ENCODE results near the gene APOOL.
"Not testable (repeated sequence)": the region's sequence is repeated elsewhere in the genome, so short reads cannot be mapped to it uniquely, and the experiment has no call there.

The APOOL gene, protein sequence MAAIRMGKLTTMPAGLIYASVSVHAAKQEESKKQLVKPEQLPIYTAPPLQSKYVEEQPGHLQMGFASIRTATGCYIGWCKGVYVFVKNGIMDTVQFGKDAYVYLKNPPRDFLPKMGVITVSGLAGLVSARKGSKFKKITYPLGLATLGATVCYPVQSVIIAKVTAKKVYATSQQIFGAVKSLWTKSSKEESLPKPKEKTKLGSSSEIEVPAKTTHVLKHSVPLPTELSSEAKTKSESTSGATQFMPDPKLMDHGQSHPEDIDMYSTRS

DNA sequence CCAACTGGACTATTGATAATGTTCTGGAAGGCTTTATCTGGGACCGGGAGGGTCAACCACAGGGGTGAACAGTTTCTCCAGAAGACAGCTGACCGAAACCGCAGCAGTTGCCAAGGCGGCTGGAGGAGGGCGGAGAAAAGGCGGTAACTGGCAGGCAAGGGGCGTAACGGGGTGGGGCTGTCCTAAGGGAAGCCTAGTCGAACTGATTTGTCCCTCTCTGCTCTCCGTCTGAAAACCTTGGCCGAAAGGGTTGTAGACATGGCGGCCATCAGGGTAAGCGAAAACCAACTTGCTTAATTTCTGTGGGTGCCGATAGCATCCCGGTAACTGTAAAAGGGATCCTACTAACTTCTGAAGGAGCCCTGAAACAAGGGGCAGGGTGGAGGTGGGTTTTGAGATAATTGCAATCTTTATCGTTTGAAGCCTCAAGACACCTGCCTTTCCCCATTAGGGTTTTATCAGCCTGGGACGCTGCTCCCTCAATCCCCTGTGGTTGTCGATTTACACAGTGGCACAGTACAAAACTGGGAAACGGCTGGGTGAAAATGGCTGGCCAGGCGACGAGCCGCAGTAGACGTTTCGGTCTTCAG is at the start of gene APOOL:
APOOL (plus strand) TSS at position 223 of the 590 bp plus-strand sequence; CDS start at position 259, 36 bp downstream.
- H3K4me1 Mint-ChIP-seq = peaks cover 30% of the 10 kb centered on the region
- H3K9me3 Mint-ChIP-seq = no peaks in the 10 kb centered on the region
- H3K27ac Mint-ChIP-seq = peak within 1 kb of the TSS; percentile 82
- no peaks in the 10 kb centered on the region for H3K27me3 Mint-ChIP-seq
- peak within 1 kb of the TSS; percentile 89 for H3K4me3 Mint-ChIP-seq
- no peaks in the 10 kb centered on the region for H3K36me3 Mint-ChIP-seq
- ATAC-seq = peak; percentile 99

DNA sequence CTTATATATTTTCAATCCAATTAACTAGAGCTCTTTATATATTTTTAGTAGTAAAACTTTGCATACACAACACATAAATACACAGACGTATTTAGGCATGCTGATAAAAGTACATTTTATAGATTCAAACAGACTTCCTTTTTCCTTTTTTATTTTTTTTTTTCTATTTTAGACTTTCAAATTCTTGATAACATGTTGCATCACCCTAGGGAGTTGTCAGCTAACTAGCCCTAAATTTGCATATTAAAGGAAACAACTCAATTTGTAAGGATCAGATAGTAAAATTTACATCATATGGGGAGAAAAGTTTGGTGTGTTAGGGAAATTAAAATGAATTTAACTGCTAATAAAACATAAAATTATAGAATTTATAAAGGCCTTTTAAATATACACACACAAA is 47.4 kb upstream of the APOOL start:
- Mint-ChIP-seq H3K9me3 (no peaks in the 10 kb centered on the region), H3K27ac (no peak overlapping the region), H3K4me1 (no peaks in the 10 kb centered on the region), H3K4me3 (no peak overlapping the region), H3K27me3 (no peaks in the 10 kb centered on the region), H3K36me3 (no peaks in the 10 kb centered on the region)
- no peak for ATAC-seq

DNA sequence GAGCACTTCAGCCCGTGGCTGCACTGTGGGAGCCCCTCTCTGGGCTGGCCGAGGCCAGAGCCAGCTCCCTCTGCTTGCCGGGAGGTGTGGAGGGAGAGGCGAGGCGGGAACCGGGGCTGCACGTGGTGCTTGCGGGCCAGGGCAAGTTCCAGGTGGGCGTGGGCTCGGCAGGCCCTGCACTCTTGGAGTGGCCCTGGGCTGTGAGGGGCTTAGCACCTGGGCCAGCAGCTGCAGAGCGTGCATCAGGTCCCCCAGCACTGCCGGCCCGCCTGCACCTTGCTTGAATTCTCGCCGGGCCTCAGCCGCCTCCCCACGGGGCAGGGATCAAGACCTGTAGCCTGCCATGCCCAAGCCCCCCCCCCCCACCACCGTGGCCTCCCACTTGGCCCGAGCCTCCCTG is 28.9 kb upstream of the APOOL start:
- H3K4me3 Mint-ChIP-seq = no peak overlapping the region
- no peak for ATAC-seq
- H3K36me3 Mint-ChIP-seq = no peaks in the 10 kb centered on the region
- H3K27ac Mint-ChIP-seq = no peak overlapping the region
- H3K4me1 Mint-ChIP-seq = no peaks in the 10 kb centered on the region
- H3K27me3 Mint-ChIP-seq = no peaks in the 10 kb centered on the region
- H3K9me3 Mint-ChIP-seq = peaks cover 6% of the 10 kb centered on the region

DNA sequence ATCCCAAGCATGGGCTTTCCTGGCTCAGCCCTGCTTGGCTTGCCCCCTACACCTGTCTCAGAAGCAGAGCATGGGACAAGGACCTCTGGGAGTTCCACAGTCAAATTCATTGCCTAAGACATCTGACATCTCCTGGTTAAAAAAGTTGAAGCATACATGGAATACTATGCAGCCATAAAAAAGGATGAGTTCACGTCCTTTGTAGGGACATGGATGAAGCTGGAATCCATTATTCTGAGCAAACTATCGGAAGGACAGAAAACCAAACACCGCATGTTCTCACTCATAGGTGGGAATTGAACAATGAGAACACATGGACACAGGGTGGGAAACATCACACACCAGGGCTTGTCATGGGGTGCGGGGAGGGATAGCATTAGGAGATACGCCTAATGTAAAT is 11.9 kb upstream of the APOOL start:
- not testable (repeated sequence) for H3K9me3 Mint-ChIP-seq, H3K36me3 Mint-ChIP-seq, H3K27ac Mint-ChIP-seq, H3K4me1 Mint-ChIP-seq, ATAC-seq, H3K4me3 Mint-ChIP-seq
- peaks cover 18% of the 10 kb centered on the region for H3K27me3 Mint-ChIP-seq

DNA sequence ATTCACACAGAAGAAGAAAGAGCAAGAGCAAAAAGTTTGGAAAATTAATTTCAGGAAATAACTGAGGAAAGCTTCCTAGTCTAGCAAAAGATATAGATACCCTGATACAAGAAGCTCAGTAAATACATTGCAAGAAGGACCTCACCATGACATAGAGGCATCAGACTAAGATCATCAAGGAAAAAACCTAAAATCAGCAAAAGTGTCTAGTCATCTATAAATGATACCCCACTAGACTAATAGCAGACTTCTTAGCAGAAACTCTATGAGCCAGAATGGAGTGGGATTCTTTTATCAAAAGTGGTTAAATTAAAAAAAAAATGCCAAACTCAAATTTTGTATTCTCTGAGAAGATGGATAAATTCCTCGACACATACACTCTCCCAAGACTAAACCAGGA is 10.5 kb upstream of the APOOL start:
- Mint-ChIP-seq H3K4me1 (no peaks in the 10 kb centered on the region), H3K4me3 (no peak overlapping the region), H3K27me3 (peaks cover 18% of the 10 kb centered on the region), H3K27ac (no peak overlapping the region), H3K36me3 (no peaks in the 10 kb centered on the region), H3K9me3 (no peaks in the 10 kb centered on the region)
- ATAC-seq = no peak

DNA sequence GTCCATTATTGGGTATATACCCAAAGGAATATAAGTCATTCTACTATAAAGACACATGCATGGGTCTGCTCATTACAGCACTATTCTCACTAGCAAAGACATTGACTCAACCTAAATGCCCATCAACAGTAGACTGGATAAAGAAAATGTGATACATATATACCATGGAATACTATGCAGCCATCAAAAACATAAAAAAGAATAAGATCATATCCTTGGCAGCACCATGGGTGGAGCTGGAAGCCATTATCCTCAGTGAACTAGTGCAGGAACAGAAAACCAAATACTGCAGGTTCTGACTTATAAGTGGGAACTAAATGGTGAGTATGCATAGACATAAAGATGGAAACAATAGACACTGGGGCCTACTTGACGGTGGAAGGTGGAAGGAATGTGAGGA is 2.3 kb upstream of the APOOL start:
- Mint-ChIP-seq H3K27ac (no peak overlapping the region), H3K27me3 (no peaks in the 10 kb centered on the region), H3K4me3 (no peak overlapping the region), H3K9me3 (no peaks in the 10 kb centered on the region), H3K4me1 (peaks cover 10% of the 10 kb centered on the region), H3K36me3 (no peaks in the 10 kb centered on the region)
- no peak for ATAC-seq

DNA sequence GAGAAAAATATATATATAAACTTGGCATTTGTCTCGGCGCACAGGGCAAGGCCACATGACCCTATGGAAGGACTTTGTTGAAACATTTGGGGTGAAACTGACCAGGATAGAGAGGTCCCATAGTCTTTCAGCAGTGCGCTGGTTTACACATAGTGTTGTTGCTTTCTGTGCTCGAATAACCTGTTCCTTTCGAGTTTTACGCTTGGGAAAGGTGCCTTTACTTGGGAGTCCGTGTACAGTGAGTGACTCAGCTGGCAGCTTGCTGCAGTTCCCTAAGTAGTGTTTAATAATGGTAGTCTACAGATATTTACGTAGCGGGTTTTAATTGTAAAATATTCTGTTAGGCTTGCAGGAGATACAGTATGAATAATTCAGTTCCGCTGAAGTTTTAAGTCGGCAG is 578 bp downstream of the APOOL start:
- Mint-ChIP-seq H3K27ac (peak overlapping the region; percentile 82), H3K9me3 (no peaks in the 10 kb centered on the region), H3K4me1 (peaks cover 34% of the 10 kb centered on the region), H3K36me3 (no peaks in the 10 kb centered on the region), H3K4me3 (peak overlapping the region; percentile 89), H3K27me3 (no peaks in the 10 kb centered on the region)
- ATAC-seq = no peak

DNA sequence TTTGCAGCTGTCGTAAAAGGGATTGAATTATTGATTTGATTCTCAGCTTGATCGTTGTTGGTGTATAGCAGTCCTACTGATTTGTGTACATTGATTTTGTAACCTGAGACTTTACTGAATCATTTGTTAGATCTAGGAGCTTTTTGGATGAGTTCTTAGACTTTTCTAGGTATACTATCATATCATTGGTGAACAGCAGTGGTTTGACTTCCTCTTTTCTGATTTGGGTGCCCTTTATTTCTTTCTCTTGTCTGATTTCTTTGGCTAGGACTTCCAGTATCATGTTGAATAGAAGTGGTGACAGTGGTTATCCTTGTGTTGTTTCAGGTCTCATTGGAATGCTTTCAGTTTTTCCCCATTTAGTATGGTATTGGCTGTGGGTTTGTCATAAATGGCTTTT is 8.4 kb downstream of the APOOL start:
- H3K27ac Mint-ChIP-seq = no peak overlapping the region
- peaks cover 7% of the 10 kb centered on the region for H3K9me3 Mint-ChIP-seq
- no peak overlapping the region for H3K4me3 Mint-ChIP-seq
- H3K36me3 Mint-ChIP-seq = peaks cover 29% of the 10 kb centered on the region
- peaks cover 45% of the 10 kb centered on the region for H3K4me1 Mint-ChIP-seq
- no peaks in the 10 kb centered on the region for H3K27me3 Mint-ChIP-seq
- ATAC-seq = no peak

DNA sequence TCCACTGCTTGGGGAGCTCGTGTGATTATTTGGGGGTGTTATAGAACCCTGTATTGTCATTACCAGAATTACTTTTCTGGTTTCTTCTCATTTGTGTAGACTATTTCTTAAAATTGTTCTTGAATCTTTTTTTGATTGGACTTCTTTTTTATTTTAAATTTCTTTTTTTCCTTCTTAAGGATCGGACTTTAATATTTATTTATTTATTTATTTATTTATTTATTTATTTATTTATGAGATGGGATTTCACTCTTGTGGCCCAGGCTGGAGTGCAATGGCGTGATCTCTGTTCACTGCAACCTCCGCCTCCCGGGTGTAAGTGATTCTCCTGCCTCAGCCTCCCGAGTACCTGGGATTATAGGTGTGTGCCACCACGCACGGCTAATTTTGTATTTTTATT is 11.7 kb downstream of the APOOL start:
- not testable (repeated sequence) for H3K4me3 Mint-ChIP-seq, H3K9me3 Mint-ChIP-seq, H3K27me3 Mint-ChIP-seq, H3K27ac Mint-ChIP-seq, ATAC-seq
- peaks cover 27% of the 10 kb centered on the region for H3K4me1 Mint-ChIP-seq
- H3K36me3 Mint-ChIP-seq = peaks cover 38% of the 10 kb centered on the region

DNA sequence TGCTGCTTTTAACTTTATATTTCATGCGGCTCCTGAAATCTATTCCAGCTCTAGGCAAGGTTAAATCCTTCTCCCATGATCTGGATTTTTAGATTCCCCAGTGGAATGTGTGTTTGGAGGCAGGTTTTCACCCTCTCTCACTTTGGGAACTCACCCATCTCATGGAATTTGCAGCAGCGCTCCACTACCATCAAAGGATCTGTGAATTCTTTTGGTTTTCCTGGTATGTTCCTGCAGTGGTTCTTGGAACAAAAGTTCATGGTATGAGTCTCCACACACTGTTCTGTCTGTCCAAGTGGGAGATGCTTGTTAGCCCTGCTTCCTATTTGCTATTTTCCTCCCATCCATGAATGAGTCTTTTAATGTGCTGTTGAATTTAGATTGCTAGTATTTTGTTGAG is 14.0 kb downstream of the APOOL start:
- no peak overlapping the region for H3K27ac Mint-ChIP-seq
- no peak for ATAC-seq
- H3K4me1 Mint-ChIP-seq = peaks cover 23% of the 10 kb centered on the region
- H3K36me3 Mint-ChIP-seq = peaks cover 32% of the 10 kb centered on the region
- no peak overlapping the region for H3K4me3 Mint-ChIP-seq
- H3K27me3 Mint-ChIP-seq = no peaks in the 10 kb centered on the region
- H3K9me3 Mint-ChIP-seq = peaks cover 3% of the 10 kb centered on the region

DNA sequence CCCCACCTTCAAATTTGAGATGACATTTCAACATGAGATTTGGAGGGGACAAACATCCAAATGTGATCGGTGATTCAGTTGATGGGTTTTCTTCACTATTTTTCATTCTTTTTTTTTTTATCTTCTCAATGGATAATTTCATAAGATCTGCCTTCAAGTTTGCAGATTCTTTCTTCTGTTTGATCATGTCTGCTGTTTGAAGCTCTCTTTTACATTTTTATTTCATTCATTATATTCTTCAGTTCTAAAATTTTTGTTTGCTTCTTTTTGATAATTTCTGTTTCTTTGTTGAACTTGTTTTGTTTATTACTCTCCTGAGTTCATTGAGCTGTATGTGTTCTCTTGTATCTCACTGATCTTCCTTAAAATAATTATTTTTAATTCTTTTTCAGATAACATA is 14.8 kb downstream of the APOOL start:
- H3K4me1 Mint-ChIP-seq = peaks cover 16% of the 10 kb centered on the region
- no peak overlapping the region for H3K27ac Mint-ChIP-seq
- H3K36me3 Mint-ChIP-seq = peaks cover 25% of the 10 kb centered on the region
- H3K4me3 Mint-ChIP-seq = no peak overlapping the region
- H3K9me3 Mint-ChIP-seq = peaks cover 3% of the 10 kb centered on the region
- no peaks in the 10 kb centered on the region for H3K27me3 Mint-ChIP-seq
- no peak for ATAC-seq

DNA sequence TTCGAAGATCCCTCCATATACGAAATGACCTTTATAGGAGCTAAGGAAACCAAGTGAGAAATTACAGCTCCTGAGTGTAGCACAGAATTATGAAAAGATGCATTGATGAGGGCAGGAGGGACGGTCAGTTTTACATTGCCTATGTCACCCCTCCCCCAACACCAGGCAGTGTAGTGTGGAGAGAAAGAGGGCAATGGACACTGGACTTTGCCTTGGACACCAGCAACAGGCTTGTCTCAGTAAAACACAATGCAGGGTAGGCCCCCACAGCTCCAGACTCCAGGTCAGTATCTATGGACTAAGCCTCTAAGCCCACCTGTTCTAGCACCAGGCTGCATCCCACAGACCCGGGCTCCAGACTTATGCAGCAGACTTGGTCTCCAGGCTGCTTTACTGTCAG is 16.5 kb downstream of the APOOL start:
- H3K27ac Mint-ChIP-seq = no peak overlapping the region
- H3K4me1 Mint-ChIP-seq = peaks cover 8% of the 10 kb centered on the region
- ATAC-seq = no peak
- no peaks in the 10 kb centered on the region for H3K27me3 Mint-ChIP-seq
- H3K9me3 Mint-ChIP-seq = peaks cover 3% of the 10 kb centered on the region
- H3K36me3 Mint-ChIP-seq = peaks cover 25% of the 10 kb centered on the region
- no peak overlapping the region for H3K4me3 Mint-ChIP-seq

DNA sequence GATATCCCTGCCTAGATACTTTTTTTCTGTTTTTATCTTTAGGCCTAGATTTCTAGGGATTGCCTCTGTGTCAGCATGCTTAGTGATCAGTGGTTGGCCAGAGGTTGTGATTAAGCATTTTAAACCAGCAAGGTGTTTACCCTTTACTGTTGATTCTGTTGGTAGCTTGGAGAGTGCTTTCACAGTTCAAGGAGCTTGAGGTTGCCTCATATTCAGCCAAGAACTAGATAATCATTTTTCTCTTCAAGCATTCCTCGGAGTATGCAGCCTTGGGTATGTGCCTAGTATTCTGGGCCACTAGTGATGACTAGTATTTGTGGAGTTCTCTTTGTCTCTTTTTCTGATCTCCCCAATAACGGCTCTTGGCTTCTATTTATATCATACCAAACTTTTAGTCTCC is 20.4 kb downstream of the APOOL start:
- no peak overlapping the region for H3K27ac Mint-ChIP-seq
- no peak overlapping the region for H3K4me3 Mint-ChIP-seq
- H3K36me3 Mint-ChIP-seq = peaks cover 17% of the 10 kb centered on the region
- no peaks in the 10 kb centered on the region for H3K9me3 Mint-ChIP-seq
- no peak for ATAC-seq
- peaks cover 8% of the 10 kb centered on the region for H3K4me1 Mint-ChIP-seq
- no peaks in the 10 kb centered on the region for H3K27me3 Mint-ChIP-seq

DNA sequence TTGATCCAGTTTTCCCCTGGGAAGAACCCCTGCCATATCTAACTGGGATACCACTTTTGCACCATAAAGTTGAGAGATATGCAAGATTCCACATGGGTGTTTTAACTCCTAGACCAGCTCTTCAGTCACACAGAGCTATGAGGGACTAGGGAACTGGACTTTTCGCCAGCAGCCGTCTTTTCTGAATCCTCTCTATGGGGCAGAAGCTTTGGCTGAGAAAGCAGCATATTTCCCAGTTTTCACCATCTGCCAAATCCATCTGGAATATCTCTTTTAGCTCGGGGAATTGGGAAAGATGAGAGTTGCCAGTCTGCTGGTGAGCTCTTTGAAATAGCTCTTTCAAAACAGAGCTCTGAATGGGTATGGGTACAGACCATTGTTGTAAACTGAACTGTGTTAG is 20.9 kb downstream of the APOOL start:
- Mint-ChIP-seq H3K4me1 (peaks cover 8% of the 10 kb centered on the region), H3K4me3 (no peak overlapping the region), H3K36me3 (peaks cover 16% of the 10 kb centered on the region), H3K9me3 (no peaks in the 10 kb centered on the region), H3K27me3 (no peaks in the 10 kb centered on the region), H3K27ac (no peak overlapping the region)
- no peak for ATAC-seq

DNA sequence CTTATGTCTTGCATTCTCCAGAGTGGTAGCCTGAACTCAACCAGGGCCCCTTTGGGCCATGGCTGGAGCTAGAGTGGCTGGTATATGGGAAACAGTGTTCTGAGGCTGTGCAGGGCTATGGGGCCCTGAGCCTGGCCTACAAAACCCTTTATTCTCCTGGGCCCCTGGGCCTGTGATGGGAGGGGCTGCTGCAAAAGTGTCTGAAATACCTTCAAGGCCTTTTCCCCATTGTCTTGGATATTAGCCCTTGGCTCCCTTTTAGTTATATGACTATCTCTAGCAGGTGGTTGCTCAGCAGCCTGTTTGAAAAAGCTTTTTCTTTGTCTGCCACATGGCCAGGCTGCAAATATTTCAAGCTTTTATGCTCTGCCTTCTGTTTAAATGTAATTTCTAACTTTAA is 22.5 kb downstream of the APOOL start:
- Mint-ChIP-seq H3K36me3 (peaks cover 16% of the 10 kb centered on the region), H3K27me3 (no peaks in the 10 kb centered on the region), H3K9me3 (no peaks in the 10 kb centered on the region), H3K27ac (no peak overlapping the region), H3K4me3 (no peak overlapping the region), H3K4me1 (peaks cover 8% of the 10 kb centered on the region)
- no peak for ATAC-seq

DNA sequence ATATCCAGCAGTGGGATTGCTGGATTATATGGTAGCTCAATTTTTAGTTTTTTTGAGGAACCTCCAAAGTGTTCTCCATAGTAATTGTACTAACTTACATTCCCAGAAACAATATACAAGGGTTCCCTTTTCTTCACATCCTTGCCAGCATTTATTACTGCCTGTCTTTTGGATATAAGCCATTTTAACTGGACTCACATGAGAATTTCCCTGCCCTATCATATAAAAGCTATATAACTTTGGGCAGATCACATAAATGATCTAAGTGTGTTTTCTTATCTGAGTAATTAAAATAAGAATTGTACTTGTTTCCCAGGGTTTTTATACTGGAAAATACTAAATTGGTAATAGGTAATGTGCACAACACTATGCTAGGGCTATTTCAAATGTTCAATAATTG is 25.4 kb downstream of the APOOL start:
- Mint-ChIP-seq H3K27me3 (no peaks in the 10 kb centered on the region), H3K27ac (no peak overlapping the region), H3K36me3 (peaks cover 7% of the 10 kb centered on the region), H3K4me3 (no peak overlapping the region), H3K4me1 (no peaks in the 10 kb centered on the region), H3K9me3 (no peaks in the 10 kb centered on the region)
- no peak for ATAC-seq
